DLD1 (cell line): ENCODE data around the gene SGCD.

Experiments
- in situ Hi-C: cut with HindIII; loops from 2 replicates; pipeline ENCODE4 v1.10.0; 2017; ENCODE audit warnings: low sequenced_read_pairs

SGCD gene

DNA sequence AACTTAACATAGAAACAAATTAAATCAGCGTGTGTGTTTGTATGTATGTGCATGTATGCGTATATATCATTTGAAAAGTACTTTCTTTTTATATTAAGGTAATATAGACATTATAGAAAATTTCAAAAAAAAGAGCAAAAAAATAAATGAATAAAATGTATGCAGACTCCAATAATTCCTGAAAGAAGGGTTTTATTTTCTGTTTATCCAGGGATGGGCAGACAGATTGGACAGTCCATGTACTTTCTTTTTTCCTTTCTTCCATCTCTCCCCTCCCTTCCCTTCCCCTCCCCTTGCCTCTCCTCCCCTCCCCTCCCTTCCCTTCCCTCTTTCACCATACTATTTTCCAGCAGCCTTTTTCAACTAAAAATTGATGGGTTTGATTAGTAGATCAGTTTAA is 123.8 kb downstream of the SGCD start:
- in situ Hi-C loops, result no loop called here

DNA sequence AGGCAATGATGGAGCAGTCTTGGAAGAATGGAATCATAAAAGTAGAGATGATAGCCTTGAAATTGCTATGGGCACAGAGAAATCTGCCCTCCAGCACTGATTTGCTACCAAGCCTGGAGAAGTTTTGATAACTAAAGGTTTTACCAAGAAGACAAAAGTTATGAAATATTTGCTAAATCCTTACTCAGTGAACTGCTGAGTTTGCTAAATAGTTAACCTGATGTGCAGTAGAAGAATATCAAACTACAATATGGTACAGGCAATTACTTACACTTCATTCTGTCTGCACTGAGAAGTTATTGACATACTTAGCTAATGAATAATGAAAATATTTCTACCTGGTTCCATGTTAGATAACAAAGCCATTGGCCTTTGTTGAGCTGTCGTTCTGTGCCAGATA is 124.5 kb downstream of the SGCD start:
- in situ Hi-C loops, result no loop called here

DNA sequence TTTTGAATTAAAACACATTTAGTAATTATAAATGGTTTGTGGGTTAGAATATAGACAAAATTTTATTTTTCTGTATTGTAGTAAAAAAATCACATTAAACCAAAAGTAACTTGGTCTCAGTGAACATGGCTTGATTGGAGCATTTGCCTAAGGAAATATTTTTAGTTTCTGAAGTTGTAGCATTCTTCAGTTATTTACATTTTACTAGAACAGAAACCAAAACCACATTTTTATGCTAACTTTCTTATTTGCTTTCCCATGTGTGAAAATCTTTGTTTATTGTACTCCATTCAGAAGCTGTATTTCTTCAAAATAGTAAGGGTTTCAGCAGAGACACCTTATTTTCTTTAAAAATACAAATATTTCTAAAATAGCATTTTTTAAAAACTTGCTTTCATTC is 129.9 kb downstream of the SGCD start:
- in situ Hi-C loops, result no loop called here

GRCh38 chr5:156459812-156460385 is 132.9 kb downstream of the SGCD start:
- in situ Hi-C loops, result no loop called here

GRCh38 chr5:156460471-156460870 is 133.5 kb downstream of the SGCD start:
- in situ Hi-C loops, result no loop called here

DNA sequence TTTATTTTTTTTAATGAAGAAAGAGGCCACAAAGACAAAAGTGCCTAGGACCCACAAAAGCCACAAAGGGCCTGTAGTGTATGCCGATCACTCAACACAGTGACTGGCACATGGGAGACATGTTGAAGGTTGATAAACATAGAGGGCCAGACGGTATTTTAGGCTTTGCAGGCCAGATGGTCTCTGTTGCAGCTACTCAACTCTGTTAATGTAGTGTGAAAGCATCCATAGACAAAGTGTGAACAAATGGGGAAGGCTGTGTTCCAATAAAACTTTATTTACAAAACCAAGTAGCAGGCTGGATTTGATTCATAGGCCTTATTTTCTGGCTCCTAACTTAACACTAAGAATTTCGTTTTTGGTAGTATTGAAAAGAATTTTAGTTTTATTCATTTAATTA is 139.9 kb downstream of the SGCD start:
- in situ Hi-C loops, result no loop called here

- in situ Hi-C loops, result no loop called here
Measured at GRCh38 chr5:156469636-156470035, 142.7 kb downstream of the SGCD start.

DNA sequence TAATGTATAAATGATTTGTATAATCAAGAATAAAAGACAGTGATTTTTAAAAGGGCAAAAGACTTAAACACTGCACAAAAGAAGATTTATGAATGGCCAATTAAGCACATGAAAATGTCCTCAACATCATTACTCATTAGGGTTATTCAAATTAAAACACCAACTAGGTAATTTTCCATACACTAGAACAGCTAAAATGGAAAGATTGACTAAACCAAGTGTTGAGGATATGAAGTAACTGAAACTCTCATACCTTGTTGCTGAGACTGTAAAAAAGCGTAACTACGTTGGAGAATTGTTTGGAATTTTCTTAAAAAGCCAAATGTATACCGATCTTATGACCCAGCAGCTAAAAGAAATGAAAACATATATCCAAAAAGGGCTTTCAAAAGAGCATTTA is 144.9 kb downstream of the SGCD start:
- in situ Hi-C loops, result no loop called here

DNA sequence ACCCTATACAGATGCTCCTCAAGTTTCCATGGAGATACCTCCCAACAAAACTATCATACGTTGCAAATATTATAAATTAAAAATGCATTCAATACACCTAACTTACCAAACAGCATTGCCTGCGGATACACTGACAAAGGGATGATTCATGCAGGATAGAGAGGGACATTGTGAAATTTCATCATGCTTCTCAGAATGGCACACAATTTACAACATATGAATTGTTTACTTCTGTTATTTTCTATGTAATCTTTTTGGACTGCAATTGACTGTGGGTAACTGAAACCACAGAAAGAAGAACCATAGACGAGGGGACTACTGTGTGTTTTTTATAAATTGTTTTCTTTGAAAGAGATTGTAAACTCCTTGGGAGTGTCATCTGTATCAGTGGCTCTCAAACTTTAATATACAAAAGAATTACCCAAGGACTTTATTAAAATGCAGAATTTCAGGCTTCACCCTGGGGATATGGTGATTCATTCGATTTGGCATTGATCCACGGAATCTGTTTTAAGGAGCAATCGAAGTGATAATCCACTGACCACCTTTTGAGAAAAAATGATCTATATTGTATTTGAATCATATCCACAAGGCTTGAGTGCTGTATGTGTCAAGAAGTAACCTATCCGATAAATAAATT is 146.4 kb downstream of the SGCD start:
- in situ Hi-C loops, result no loop called here

- in situ Hi-C loops, result no loop called here
Measured at GRCh38 chr5:156474251-156474650, 147.3 kb downstream of the SGCD start.

GRCh38 chr5:156475182-156476157 is 148.5 kb downstream of the SGCD start:
- in situ Hi-C loops, result no loop called here

GRCh38 chr5:156476158-156476551 is 149.2 kb downstream of the SGCD start:
- in situ Hi-C loops, result no loop called here

- in situ Hi-C loops, result no loop called here
Measured at GRCh38 chr5:156476678-156477077, 149.7 kb downstream of the SGCD start.

- in situ Hi-C loops, result no loop called here
Measured at GRCh38 chr5:156477196-156477595, 150.2 kb downstream of the SGCD start.

DNA sequence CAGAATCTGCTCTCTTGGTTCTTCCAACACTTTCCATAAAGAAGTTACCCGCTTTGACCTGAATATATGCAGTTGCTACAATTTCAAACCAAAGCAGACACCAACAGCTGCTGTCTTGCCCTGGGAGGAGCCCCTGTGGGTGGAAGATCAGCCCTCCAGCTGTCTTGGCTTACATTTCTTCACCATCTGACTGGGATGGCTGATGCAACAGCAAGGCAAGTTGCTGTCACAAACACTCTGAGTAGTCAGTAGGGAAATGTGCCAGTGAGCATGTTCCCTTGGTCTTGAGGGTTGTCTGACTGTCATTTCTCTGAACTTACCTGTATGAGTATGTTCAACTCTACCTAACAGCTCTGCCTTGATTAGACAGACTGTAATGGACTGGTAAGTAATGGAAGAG is 152.9 kb downstream of the SGCD start:
- in situ Hi-C loops, result no loop called here

DNA sequence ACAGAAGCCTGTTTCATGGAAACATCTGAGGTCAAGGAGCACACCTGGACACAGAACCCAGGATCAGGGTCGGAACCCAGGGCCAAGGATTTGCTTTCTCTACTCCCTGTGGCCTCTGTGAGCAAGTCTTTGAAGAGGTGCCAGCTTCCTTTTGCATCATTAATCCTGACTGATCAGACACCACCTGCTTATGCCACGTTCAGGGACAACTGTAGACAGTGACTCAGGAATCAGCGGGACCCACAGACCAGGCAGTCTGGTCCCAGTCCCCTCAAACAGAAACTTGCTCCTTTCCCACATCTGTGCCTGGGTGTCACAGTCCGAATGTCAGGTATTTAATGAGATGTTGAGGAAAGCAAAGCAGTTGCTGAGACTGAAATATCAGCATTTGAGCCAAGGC is 154.8 kb downstream of the SGCD start:
- in situ Hi-C loops, result no loop called here

GRCh38 chr5:156482818-156483217 is 155.9 kb downstream of the SGCD start:
- in situ Hi-C loops, result no loop called here

DNA sequence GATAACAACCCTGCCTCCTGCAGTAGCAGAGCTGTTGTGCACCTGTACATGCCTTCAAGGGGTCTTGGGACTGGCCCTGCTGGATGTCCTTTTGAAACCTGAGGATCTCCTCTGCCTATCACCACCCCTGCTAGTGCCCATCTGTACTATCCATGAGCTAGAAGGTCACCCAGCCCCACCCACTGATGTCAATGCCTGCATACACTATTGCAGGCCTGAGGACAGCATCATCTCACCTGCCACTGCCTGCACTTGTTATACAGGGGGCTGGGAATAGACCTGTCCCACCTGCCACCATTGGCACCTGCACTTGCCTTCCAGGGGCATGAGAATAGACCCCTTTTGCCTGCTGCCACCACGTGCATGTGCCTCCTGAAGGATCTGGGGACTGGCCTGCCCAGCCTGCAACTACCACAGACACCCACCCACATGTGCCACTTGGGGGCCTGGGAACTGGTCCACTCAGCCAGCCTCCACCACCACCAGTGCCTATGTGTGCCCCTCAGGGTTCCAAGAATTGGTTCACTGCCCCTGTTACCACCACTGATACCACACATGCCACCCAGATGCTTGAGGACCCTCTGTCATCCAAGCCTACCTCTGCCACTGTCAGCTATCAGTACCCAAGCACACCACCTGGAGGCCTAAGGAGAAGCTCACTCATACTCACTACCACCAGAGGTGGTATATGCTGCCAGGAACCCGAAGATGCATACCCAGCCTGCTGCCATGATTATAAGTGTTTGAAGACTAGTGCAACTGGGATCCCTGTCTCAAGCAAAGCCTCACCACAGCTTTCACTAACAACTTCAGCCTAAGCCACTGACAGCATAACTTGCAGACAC is 159.7 kb downstream of the SGCD start:
- in situ Hi-C loops, result no loop called here

DNA sequence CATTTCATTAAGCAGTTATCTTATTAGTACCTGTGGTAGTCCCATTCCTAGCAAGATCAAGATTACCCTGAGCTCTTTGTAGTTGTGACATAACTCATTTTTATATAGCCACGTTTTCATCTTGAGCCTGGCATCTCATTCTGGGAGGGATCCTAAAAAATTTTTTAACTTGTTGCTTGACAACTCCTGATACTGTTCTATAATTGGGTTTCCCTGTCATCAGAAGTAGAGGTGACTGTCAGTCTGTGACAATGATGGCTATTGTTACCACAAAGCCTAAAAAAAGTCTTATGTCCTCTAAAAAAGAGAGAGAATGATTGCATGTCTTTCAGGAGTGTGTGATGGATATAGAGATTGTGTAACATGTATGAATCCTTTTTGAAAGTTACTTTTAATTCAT is 164.8 kb downstream of the SGCD start:
- in situ Hi-C loops, result no loop called here

DNA sequence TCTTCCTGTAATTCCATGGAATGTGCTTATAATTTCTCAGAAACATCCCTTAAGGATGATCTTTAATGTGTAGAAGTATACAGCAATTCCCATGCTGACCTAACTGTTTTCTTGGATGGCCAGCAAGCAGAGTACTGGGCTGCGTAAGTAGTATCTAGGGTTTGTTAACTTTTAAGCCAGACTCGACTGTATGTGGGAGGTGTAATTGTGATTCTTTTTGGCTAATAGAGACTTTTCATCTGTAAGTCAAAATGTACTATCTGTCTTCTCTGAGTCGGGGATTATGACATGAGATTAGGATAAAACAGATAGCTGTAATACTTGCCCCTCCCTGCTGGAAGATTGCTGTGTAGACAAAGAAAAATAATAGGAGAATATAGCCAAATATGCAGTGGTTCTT is 169.3 kb downstream of the SGCD start:
- in situ Hi-C loops, result no loop called here

GRCh38 chr5:156497804-156498208 is 170.8 kb downstream of the SGCD start:
- in situ Hi-C loops, result no loop called here
